OCI-LY3 (cell line): ENCODE results near the gene PSEN1.

Experiments used
- EZH2phosphoT487 ChIP-seq: fragments of 200-600 bp; shearing (Covaris generic); IDR thresholded peaks from 2 replicates; pipeline ENCODE4 v1.6.1; 2018; ENCODE audit warnings: antibody characterized with exemption, mixed run types, low read depth
- TF ChIP-seq, protein P1 (sequence below): fragments of 200-600, 300-600 bp; sonication (generic); IDR thresholded peaks from 2 replicates; pipeline ENCODE4 v1.5.1; 2014; ENCODE audit warnings: antibody characterized with exemption, low read length, low read depth

DNA sequence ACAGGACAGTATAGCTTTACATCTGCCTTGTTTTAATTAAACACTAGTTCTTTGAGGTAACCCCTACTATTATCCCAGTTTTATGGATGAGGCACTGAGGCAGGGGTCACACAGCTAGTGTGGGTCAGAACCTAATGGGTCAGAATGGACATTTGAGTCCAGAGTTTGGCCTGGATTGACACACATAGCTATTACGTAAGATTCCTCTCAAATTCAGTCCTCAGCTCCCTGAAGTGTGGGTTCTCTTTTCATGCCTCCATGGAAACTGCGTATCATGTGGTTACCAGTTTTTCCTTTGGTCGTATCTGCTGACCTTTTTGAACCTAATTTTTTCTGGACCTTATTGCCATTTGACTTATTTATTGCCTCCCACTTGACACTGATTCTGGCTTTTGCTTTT, 40.4 kb downstream of the PSEN1 start:
- TF ChIP-seq, protein P1, sequence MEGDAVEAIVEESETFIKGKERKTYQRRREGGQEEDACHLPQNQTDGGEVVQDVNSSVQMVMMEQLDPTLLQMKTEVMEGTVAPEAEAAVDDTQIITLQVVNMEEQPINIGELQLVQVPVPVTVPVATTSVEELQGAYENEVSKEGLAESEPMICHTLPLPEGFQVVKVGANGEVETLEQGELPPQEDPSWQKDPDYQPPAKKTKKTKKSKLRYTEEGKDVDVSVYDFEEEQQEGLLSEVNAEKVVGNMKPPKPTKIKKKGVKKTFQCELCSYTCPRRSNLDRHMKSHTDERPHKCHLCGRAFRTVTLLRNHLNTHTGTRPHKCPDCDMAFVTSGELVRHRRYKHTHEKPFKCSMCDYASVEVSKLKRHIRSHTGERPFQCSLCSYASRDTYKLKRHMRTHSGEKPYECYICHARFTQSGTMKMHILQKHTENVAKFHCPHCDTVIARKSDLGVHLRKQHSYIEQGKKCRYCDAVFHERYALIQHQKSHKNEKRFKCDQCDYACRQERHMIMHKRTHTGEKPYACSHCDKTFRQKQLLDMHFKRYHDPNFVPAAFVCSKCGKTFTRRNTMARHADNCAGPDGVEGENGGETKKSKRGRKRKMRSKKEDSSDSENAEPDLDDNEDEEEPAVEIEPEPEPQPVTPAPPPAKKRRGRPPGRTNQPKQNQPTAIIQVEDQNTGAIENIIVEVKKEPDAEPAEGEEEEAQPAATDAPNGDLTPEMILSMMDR: no peak
- TF ChIP-seq EZH2phosphoT487: no peak
